ENCODE measurements around the gene RASGRF2.
"Not testable (repeated sequence)": the region's sequence is repeated elsewhere in the genome, so short reads cannot be mapped to it uniquely, and the experiment has no call there.

The RASGRF2 gene

GRCh38 chr5:81077105-81077504 is 116.9 kb downstream of the RASGRF2 start:
- DNase-seq: no peak

DNA sequence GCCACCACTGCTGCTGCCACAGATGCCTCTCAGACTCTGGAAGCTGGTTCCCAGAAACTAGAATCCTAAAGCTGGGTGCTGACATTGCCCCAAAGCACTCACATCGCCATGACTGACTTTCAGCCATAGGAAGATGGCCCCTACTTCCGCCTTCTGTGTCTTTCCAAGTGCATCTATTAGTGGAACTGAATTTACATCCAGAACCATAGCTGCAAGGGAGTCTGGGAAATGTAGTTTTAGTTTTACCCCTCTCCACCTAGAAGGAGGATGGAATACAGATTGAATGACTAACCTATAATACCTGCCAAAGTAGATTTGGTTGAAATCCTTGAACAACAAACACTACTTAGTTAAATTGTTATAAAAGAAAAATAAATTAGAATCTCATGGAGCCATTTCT is 118.8 kb downstream of the RASGRF2 start:
- no peak for DNase-seq

DNA sequence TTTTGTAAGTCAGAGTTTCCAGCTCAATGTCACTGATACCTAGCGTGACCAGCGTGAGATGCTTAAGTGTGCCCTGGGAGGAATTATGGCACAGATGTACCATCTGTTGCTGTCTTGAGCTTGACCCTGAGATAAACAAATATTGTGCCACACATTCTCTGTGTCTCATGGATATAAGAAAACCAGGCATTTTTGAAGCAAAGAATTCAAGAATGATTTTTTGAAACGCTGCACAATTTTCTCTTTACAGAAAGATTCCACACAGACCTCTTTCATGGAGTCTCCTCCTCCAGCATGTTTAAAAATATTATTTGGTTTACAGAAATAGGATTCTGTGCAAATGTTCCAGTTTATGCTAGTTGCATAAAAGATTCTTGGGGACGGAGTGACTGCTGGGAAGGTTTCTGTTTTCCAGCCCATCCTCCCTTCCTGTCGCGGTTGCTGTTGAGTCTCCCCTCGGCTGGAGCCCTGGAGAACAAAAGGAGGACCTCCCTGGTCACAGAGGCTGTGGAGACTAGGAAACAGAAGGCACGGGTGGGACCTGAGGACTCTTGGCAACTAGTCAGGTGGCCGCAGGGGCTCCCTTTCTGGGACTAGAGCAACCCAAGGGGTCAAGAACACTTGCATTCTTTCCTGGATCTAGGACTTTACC is 120.8 kb downstream of the RASGRF2 start:
- peak; percentile 18 for DNase-seq

- DNase-seq: no peak
Measured at GRCh38 chr5:81081461-81081835, 121.3 kb downstream of the RASGRF2 start.

GRCh38 chr5:81086881-81087281 is 126.7 kb downstream of the RASGRF2 start:
- no peak for DNase-seq

DNA sequence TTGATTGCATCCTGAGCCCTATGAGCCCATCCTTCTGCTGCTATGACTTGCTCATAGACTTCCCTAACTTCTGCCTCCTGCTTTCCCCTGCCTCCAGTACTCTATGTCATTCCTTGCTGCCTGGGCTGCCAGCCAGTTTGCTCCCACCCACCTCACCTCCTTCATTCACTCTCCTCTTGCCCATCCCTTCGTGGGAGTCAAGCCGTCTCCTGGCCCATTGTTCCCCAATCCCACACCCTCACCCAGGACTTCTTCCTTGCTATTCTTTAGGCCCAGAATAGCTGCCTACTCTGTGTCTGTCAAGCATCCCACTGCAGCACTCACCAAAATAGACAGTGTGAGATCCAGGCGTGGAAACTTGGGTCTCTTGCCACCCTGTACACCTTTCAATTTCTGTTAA is 131.0 kb downstream of the RASGRF2 start:
- no peak for DNase-seq

DNA sequence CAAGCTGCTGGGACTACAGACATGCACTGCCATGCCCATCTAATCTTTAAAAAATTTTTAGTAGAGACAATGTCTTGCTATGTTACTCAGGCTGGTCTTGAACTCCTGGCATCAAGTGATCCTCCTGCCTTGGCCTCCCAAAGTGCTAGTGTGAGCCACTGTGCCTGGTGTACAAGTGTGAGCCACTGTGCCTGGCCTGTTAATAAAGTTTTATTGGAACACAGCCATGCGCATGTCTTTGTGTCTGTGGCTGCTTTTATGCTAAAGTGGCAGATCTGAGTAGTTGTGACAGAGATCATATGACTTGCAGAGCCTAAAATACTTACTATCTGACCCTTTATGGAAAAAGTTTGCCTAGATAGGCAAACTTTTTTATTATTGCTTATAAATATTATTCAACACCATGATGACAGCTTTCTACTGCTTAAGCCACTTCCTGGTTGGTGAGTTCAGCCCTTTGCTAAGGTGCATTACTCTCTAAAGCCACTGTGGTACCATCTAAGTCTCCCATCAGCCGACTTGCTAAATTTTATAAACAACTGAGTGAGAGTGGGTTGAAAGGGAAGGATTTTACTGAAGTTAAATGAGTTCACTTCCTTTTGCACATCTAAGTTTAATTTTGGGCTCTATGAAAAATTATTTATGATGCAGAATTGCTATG is 133.5 kb downstream of the RASGRF2 start:
- no peak for DNase-seq

DNA sequence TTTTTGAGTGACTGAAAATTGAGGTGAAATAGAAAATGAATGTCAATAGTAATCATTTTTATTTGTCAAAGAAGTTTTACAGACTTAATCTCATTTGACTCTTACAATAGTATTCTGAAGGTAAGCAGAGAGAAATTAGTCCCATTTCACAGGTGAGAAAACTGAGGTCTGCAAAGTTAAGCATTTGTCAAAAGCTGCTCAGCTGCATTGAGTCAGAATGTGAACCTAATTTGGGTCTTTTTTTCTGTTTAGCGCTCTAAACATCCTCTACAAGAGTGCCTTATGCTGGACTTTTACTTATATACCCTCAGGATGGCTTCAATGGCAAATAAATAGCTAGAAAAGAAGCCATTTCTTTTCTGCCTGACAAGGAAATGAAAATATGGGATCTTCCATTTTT is 135.7 kb downstream of the RASGRF2 start:
- DNase-seq: no peak

DNA sequence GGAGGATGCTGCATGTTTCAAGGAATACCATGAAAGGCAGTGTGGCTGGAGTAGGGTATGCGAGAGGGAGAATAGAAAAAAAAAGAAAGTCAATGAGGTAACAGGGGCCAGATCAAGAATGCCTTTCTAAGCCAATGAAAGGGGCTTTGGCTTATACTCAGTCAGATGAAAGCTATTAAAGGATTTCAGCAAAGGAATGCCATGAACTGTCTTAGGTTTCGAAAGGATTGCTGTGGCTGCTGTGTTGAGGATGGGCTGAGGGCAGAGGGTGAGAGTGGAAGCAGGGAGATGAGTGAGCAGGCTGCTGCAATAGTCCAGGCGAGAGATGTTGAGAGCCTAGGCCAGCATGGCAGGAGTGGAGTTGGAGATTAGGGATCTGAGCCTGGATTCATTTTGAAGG is 137.6 kb downstream of the RASGRF2 start:
- DNase-seq: peak; percentile 80

- no peak for DNase-seq
Measured at GRCh38 chr5:81105261-81105877, 145.2 kb downstream of the RASGRF2 start.

DNA sequence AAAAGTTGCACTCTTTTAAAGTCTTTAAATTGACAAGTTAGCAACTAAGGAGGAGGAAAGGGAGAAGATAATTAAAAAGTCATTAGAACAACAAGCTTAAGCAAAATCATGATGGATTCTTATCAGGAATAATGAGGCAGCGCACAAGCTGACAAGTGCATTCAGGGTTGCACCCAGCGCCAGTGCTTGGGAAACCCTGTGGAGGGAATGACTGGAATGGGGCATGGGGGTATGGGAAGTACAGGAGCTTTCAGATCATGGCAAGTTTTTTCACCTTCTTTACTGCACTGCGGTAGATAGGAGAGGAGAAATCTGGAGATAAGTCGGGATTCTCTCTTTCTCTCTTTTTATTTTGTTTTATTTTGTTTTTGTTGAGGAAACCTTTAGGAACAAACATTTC is 155.1 kb downstream of the RASGRF2 start:
- DNase-seq: no peak

DNA sequence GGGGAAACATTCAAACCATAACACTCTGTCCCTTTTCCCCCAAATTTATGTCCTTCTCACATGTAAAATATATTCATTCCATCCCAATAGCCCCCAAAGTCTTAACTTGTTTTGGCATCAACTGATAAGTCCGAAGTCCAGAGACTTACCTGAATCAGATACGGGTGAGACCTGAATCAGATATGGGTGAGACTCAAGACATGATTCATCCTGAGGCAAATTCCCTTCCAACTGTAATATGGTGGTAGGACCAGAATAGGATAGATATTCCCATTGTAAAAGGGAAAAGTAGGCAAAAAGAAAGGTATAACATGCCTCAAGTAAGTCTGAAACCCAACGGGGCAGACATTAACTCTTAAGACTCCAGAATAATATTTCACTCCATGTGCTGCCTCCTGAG is 157.4 kb downstream of the RASGRF2 start:
- DNase-seq: no peak

DNA sequence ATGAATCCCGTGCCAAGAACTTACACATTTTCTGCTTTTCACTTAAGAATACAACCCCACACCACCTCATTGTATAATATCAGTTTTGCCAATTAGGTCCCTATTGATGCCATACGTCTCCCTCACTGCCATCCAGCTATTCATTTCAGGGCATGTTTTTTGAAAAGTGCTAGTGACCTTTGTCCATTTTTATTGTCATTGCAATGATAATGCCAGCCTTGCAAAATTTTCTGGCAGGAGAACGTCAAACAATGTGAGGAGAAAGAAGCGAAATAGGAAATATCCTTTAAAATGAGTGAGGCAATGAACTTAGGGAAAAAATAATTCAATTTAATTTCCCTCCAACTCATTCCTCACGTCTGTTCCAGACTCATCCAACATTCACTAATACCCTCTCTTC is 161.1 kb downstream of the RASGRF2 start:
- no peak for DNase-seq

- no peak for DNase-seq
Measured at GRCh38 chr5:81121836-81122630, 161.9 kb downstream of the RASGRF2 start.

DNA sequence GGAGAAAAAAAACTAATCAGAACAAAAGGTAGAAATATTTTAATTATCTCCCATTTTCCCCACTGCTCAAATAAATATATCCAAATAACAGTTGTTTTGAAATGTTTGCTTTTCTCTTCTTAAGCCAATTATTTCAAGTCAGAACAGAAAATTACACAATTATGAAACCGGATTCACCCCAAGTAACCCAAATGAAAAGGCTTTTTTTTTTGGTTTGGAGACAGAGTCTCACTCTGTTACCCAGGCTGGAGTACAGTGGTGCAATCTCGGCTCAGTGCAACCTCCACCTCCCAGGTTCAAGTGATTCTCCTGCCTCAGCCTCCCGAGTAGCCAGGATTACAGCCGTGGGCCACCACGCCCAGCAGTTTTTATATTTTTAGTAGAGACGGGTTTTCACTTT is 164.5 kb downstream of the RASGRF2 start:
- not testable (repeated sequence) for DNase-seq

DNA sequence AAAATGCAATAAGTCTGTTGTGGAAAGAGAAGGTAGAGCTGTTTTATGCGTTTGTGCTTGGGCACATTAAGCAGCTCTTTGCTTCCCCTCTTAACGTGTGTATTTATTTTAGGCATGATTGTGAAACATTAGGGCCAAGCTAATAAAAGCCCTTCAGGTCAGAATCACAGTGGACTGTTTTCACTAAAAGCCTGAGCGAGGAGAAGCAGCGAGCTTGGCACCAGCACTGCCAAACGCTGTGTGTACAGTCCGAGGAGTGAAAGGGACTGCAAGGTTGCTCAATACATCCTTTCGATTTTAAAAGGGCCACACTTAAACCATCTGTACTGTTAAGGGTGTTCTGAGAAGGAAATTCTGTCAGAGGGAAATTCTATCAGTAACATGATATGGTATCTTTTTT is 165.8 kb downstream of the RASGRF2 start:
- DNase-seq: no peak

GRCh38 chr5:81128416-81128815 is 168.3 kb downstream of the RASGRF2 start:
- no peak for DNase-seq

GRCh38 chr5:81132381-81132780 is 172.2 kb downstream of the RASGRF2 start:
- DNase-seq: no peak

DNA sequence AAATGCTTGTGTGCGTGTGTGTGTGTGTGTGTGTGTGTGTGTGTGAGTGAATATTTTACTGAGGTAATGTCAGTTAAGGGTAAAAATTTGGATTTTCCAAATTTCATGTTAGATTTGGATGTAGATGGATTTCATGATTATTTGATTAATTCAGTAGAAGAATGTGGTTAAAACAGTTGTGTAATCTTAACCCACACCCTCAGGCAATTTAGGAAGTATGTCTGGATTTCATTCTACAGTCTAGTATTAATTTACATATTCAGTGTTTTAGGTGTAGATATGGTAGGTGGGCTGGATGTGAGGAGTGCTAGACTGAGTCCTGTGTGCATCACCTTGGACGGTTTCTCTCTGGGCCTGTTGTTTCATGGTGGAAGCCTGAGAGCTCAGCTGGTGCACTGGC is 173.9 kb downstream of the RASGRF2 start:
- no peak for DNase-seq

- no peak for DNase-seq
Measured at GRCh38 chr5:81134566-81134965, 174.4 kb downstream of the RASGRF2 start.

DNA sequence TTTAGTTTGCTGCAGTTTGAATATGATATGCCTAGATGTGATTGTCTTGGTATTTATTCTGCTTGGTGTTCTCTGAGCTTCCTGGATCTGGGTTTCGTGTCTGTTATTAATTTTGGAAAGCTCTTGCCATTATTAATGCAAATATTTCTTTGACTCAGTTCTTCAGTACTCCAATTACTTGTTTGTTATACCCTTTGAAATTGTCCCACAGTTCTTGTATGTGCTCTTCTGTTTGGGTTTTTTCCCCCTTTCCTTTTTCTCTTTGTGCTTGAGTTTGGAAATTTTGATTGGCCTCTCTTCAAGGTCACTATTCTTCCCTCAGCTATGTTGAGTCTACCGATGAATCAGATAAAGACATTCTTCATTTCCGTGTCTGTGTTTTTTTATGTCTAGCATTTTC is 176.4 kb downstream of the RASGRF2 start:
- no peak for DNase-seq

- DNase-seq: no peak
Measured at GRCh38 chr5:81137833-81138232, 177.7 kb downstream of the RASGRF2 start.

DNA sequence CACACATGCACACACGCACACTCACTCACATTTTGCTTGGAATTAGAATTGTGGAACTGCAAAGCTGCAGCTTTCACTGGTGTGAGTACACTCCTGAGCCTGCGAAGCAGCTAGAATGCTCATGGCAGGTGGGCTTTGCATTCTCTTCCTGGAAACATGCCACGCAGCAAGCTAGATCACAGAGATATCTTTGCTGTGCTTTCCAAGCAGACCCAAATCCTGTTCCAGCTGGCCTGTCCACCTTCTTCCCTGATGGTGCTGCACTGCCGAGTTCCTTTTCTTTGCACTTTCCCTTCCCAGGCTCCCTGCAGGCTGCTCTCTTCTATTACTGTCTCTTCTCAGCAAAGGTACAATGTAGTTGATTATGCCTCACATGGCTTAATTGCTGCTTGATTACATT is 180.3 kb downstream of the RASGRF2 start:
- DNase-seq: no peak

DNA sequence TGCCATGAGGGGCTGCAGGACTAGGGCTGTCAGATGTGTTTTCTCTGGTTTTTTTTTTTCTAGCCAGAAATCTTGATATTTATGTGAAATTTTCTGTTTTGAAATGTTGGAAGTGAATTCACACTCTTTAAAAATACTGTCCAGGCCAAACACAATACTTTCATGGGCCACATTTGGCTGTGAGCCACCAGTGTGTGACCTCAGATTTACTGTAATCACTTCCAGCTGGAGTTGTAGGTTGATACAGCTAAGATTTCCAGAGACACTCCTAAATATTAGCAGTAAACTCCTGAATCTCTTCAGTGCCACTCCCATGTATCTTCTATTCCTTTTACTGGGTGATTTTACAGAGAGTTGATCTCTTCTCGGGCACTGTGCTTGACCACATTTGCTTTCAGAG is 180.8 kb downstream of the RASGRF2 start:
- DNase-seq: no peak
